Body of pancreas (tissue), 4 donors: Measurements from ENCODE around the gene NDUFB8.

Source experiments
- POLR2A ChIP-seq, 3 donors: fragments of 450-650 bp; IDR thresholded peaks; one replicate each; pipeline ENCODE4 v1.6.1; 2016; ENCODE audit warnings: antibody characterized with exemption in 3 of 3, mild to moderate bottlenecking in 2 of 3
- TF ChIP-seq, protein P1 (sequence below), 7 experiments: fragments of 450-650 bp in 4 of 7; fragments of 200-600 bp in 3 of 7; sonication (generic) in 3 of 7; IDR thresholded peaks; one replicate each; pipeline ENCODE4 v1.5.1; 2016 to 2019; ENCODE audit warnings: antibody characterized with exemption in 7 of 7

DNA sequence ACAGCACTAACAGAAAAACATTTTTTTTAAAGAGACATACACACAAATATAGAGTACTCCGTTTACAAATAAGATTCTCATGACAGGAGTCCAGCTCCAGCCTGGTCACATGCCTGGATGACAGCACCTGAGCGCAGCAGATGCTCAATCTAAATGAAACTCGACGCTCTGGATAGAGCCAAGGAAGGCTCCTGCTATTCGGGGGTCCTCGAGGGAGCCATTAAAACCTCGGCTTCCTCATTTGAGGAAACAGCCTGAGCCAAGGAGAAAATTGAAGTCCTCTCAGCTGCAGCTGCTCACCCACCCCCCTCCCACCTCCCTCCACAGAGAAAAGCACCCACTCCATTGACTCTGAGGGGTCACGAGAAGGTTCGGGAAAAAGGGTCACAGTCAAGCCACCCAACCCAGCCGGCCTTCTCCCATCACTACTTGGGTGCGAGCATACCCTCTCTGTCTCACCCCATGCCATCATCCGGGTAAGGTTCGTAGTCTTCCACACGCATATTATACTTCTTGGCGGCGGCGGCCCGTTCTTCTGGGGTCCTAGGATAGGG lies 673 bp downstream of the NDUFB8 start:
- TF ChIP-seq, protein P1, sequence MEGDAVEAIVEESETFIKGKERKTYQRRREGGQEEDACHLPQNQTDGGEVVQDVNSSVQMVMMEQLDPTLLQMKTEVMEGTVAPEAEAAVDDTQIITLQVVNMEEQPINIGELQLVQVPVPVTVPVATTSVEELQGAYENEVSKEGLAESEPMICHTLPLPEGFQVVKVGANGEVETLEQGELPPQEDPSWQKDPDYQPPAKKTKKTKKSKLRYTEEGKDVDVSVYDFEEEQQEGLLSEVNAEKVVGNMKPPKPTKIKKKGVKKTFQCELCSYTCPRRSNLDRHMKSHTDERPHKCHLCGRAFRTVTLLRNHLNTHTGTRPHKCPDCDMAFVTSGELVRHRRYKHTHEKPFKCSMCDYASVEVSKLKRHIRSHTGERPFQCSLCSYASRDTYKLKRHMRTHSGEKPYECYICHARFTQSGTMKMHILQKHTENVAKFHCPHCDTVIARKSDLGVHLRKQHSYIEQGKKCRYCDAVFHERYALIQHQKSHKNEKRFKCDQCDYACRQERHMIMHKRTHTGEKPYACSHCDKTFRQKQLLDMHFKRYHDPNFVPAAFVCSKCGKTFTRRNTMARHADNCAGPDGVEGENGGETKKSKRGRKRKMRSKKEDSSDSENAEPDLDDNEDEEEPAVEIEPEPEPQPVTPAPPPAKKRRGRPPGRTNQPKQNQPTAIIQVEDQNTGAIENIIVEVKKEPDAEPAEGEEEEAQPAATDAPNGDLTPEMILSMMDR (IDR thresholded peaks at IDR 0.05): no peak
- TF ChIP-seq POLR2A (IDR thresholded peaks at IDR 0.05): no peak
